ENCODE measurements around the gene REPS1.
"Not testable (repeated sequence)": the region's sequence is repeated elsewhere in the genome, so short reads cannot be mapped to it uniquely, and the experiment has no call there.

REPS1 gene

DNA sequence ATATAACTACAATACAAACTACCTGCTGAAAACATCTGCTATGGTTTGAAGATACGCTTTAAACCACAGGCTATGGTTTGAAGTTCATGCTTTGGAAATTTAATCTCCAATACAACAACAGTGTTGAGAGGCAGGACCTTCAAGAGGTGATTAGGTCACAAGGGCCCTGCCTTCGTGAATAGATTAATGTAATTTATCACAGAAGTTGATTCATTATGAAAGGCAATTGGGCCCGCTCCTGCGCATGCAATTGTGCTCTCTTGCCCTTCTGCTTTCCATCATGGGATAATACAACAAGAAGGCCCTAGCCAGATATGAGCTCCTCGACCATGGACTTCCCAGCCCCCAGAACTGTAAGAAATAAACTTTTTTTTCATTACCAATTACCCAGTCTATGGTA, 21.2 kb downstream of the REPS1 start:
- DNase-seq, result no peak

DNA sequence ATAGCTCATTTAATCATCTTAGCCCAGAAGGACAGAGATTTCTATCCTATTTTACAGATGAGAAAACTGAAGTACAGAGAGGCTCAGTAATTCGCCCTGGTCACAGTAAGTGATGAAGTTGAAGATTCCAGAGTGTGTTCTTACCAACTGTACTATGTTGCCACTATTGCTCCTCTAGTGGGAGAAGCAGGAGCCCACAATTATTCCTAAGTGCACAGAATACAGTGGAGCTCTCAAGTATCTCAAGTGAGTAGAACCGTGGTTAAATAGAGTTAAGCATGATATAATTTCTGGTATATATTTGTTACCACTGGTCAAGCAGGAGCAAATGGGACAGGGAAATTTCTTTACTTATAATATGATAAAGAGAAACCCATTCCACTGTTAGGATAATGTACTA, 22.1 kb downstream of the REPS1 start:
- no peak for DNase-seq

GRCh38 chr6:138965291-138965874, 22.7 kb downstream of the REPS1 start:
- DNase-seq, result no peak

DNA sequence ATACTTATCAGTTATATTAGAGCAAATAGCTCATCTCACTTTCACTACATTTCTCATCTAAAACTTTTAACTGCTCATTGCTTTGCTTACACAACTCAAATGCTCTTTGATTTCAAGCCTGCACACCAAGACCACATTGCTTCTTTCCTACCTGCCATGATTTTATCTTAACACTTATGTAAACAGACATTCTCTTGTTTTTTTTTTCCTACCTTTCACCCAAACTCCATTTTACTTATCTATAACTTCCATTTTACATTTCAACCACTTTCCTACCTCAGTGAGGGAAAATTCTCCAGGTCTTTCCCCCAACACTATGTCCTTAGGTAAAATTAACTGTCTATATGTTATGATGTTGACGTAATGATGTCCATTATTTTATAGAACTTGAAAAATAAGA, 24.0 kb downstream of the REPS1 start:
- no peak for DNase-seq

GRCh38 chr6:138963531-138963930, 24.5 kb downstream of the REPS1 start:
- DNase-seq, result no peak

DNA sequence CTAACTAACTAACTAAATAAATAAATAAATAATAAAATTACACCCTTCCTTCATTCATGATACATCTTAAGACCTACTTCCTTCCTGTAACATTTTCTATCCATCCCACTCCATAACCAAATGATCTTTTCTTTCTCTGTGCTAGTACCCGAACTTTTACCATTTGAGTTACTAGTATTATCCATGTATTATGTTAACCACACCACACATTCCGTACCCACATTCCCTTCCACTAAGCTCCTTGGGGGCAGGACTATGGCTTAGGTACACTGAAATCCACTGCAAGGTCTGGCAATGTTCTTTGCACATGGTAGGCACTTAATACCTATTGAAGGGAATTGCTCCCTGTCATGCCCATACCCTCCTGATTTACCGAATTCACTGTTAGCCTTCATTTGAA, 24.9 kb downstream of the REPS1 start:
- DNase-seq, result no peak

DNA sequence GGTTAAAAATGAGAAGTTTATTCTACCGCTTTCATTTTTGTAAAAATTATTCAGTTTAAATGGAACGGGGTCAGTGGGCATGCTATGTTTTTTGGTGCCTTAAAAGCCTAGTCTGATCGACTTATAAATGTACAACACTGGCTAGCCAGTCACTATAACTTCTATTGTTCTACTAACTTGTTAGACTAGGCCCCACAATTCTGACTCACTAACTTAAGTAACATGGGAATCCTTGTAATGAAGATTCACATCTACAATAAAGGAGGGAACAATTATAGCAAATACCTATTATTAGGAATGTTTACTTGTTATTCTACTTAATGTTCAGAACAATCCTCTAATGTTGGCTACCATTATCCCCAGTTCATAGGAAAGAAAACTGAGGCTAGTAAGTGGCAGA, 28.5 kb downstream of the REPS1 start:
- no peak for DNase-seq

GRCh38 chr6:138958595-138958994, 29.5 kb downstream of the REPS1 start:
- DNase-seq, result no peak

DNA sequence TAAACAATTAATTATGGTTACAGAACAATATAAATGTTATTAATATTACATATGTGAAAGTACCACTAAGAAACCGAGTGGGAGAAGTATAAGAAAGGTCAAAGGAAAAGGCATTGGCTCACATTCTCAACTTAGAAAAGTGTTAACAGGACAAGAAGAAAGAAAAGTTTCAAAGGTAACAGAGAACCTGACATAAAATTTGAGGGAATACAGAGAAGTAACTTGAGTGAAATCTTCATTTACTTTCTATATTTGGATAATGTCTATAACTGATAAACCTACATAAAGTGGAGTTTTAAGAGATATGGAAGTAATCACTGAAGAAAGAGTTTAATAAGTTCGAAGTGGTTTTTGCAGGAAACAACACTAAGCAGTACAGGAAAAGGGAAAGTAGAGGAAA, 30.1 kb downstream of the REPS1 start:
- no peak for DNase-seq

DNA sequence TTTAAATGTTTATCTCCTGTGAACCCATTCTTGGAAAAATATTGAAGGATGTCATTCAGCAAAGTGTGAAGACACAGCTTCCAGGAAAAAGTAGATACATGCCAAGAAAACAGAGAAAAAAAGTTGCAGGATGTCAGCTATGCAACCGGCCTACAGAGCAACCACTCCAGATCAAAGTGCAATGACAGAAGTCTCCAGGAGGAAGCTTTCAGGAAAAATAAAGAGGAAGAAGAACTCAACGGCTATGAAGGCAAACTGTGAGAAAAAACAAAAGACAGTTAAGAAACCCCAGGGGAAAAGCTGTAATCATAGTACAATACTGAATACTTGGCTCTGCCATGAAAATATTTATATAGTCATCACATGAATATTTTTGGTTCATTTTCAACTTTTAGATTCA, 30.6 kb downstream of the REPS1 start:
- no peak for DNase-seq

DNA sequence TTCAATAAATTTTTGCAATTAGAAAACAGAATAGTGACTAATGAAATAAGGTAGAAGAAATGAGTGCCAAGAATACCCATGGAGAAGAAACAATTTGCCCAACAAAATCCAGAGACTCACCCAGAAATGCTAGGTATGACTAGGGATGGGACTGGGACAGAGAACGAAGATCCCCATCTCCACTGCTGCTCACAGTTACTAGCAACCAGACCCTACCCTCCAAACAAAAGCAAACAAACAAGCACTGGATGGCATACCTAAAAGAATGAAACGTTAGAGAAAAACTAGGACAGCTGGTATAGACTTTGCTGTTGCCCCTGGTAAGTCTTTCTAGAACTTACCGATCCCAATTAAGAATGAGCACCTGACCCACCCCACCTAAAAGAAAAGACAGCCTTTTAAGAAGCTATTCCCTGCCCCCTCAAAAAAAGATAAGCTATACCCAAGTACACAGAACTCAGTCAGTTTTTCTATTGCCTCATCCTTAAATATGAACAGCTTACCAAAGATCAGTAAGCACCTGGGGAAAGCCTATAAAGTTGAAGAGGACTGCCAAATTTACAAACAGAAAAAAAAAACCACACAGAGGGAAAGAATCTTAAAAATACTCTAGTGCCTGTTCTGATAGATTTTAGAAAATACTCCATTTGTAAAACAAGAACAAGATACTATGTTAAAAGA, 31.7 kb downstream of the REPS1 start:
- no peak for DNase-seq

DNA sequence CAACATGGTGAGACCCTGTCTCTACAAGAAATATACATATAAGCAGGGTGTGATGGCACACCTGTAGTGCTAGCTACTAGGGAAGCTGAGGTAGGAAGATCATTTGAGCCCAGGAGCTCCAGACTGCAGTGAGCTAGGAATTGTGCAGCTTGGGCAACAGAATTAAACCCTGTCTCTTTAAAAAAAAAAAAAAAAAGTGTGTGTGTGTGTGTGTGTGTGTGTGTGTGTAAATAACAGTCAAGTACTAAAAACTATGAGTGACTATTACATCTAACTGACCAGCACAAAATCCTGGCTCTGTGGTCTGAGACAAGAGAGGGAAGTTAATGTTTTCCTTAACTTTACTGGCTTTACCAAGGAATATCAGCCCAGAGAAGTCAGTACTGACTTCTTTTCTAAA, 32.8 kb downstream of the REPS1 start:
- DNase-seq, result no peak

- no peak for DNase-seq
Observed at GRCh38 chr6:138953451-138953850, 34.6 kb downstream of the REPS1 start.

DNA sequence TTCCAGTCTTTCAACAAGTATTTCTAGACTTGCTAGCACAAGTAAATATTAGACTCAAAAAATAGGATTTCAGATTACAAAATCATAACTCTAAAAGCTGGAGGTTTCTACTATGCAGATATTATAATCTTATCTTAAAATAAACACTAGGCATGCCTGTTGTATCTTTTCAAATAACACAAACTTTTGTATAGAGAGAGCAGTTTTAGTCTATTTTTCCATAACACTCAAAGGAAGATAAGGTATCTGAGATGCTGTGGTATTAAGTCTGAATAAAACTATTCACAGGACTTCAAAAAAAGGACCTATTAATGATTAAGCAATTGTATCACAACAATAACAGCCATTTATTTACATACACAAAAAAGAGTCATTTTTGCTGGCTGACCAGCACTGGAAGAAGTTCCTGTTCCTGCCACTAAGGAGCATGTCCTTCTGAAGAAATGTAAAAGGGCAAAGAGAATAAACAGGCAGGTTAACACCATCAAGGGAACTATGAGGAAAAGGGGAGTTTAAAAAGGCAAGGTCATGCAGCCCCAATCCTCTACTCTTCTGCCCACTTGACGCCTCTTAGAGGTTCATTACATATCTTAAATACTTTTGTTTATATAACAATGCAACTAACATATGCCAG, 39.4 kb downstream of the REPS1 start:
- no peak for DNase-seq

GRCh38 chr6:138948004-138948403, 40.0 kb downstream of the REPS1 start:
- DNase-seq, result no peak

- DNase-seq, result no peak
Observed at GRCh38 chr6:138945354-138945753, 42.7 kb downstream of the REPS1 start.

GRCh38 chr6:138944412-138944811, 43.6 kb downstream of the REPS1 start:
- no peak for DNase-seq

GRCh38 chr6:138943089-138943625, 44.9 kb downstream of the REPS1 start:
- DNase-seq, result no peak

DNA sequence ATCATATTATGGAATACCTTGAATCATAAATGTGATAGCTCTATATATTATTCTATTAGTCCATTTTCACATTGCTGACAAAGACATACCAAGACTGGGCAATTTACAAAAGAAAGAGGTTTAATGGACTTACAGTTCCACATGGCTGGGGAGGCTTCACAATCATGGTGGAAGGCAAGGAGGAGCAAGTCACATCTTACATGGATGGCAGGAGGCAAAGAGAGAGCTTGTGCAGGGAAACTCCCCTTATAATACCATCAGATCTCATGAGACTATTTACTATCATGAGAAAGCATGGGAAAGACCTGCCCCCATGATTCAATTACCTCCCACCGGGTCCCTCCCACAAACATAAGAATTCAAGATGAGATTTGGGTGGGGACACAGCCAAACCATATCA, 51.2 kb downstream of the REPS1 start:
- not testable (repeated sequence) for DNase-seq

- no peak for DNase-seq
Observed at GRCh38 chr6:138931660-138932059, 56.4 kb downstream of the REPS1 start.

- DNase-seq, result no peak
Observed at GRCh38 chr6:138926579-138926978, 61.5 kb downstream of the REPS1 start.

DNA sequence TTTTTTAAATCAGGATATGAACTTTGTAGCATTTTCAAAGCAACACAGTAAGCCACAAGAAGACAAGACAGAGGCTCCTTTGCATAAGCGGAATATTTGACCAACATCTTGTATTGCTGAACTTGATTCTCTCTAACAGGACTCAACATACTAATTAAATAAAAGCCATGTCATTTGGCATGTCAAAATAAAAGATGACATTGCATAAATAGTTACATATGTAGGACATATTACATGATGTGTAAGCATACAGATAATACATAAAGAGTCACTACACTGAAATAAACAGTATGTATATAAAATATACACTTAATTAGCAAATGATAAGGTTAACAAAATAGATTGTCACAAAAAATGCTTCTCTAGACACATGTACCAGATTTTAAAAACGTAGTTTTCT, 62.2 kb downstream of the REPS1 start:
- no peak for DNase-seq

GRCh38 chr6:138923561-138923960, 64.5 kb downstream of the REPS1 start:
- no peak for DNase-seq

DNA sequence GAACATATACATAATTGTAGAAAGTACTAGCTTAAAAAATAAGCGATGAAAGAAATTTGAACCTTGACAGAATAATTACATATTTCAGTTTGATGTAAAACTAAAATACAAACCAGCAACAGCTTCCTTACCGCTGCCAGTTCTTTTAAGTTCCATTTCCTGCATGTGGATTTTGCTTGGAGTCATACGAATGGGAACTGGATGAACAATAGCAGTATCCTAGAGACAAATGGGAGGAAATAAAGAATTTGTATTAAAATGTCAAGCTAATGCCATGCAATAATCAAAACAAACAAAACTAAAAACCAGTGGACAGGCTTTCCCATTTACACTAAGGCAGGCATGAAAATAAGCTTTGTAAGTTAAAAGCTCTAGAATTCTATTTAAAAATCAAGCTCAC, 67.1 kb downstream of the REPS1 start:
- DNase-seq, result no peak
